Left colon (tissue), 2 donors: Measurements from ENCODE around the gene STIL. TPM values are rescaled to one million over a fixed set of nuclear protein-coding genes. Genes with fewer than 3 reads are reported as not detected.

Experiments
- ATAC-seq: fragments of 200-7000 bp; cut with Tn5 transposase; one replicate; pipeline ENCODE4 v1.9.1; 2020; ENCODE audit warnings: mild to moderate bottlenecking, moderate library complexity
- DNase-seq, 2 donors: peaks; one replicate each; pipeline ENCODE4 v3.0.0-alpha.2; 2020
- intact Hi-C, 2 donors: fragments of 100-400 bp; cut with DNase I in 1 of 2; cut with micrococcal nuclease in 1 of 2; formaldehyde crosslinking; loops; one replicate each; pipeline versions ENCODE4 v1.11.2 to v1.14.0; 2022; cut with DNase I, micrococcal nuclease
- total RNA-seq, 2 donors: library from RNA; stranded (reverse); fragmentation: NEBNext Ultra II Directional; extraction: Animal tissue kit (Norgen Biotek cat#: 25700); gene quantifications; one replicate each; pipeline ENCODE4 v1.2.1, GENCODE V29; 2021
- donor health status: DM: no; HTN: no; CAD: no.
- donor health status: DM: yes; HTN: yes; CAD: no.

STIL gene
- total RNA-seq, 2 donors from 2014 or later, result 4.7 to 10.7 TPM

- intact Hi-C loops, result no loop called here
- DNase-seq (no peak), ATAC-seq (no peak)
These were observed 69.5 kb downstream of the STIL start for GRCh38 chr1:47244339-47244862.

DNA sequence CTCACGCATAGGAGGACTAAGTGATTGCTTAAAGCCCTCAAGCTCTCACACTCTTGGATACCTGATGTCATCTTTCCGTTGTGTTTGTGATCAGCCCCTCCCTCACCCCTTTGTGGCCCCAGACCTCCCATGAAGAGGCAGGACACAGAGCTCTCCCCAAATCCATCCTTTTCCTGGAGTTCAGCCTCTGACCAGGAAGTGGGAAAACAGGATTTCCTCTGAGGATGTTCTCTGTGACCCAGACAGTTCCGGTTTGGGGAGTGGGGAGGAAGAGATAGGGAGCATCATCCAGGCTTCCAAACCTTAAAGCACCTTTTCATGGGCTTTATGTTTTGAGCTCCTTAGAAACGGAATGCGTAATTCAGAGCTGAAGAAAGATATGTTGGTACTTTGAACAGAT is 70.0 kb downstream of the STIL start:
- intact Hi-C loops, result no loop called here
- ATAC-seq (no peak), DNase-seq (no peak)

DNA sequence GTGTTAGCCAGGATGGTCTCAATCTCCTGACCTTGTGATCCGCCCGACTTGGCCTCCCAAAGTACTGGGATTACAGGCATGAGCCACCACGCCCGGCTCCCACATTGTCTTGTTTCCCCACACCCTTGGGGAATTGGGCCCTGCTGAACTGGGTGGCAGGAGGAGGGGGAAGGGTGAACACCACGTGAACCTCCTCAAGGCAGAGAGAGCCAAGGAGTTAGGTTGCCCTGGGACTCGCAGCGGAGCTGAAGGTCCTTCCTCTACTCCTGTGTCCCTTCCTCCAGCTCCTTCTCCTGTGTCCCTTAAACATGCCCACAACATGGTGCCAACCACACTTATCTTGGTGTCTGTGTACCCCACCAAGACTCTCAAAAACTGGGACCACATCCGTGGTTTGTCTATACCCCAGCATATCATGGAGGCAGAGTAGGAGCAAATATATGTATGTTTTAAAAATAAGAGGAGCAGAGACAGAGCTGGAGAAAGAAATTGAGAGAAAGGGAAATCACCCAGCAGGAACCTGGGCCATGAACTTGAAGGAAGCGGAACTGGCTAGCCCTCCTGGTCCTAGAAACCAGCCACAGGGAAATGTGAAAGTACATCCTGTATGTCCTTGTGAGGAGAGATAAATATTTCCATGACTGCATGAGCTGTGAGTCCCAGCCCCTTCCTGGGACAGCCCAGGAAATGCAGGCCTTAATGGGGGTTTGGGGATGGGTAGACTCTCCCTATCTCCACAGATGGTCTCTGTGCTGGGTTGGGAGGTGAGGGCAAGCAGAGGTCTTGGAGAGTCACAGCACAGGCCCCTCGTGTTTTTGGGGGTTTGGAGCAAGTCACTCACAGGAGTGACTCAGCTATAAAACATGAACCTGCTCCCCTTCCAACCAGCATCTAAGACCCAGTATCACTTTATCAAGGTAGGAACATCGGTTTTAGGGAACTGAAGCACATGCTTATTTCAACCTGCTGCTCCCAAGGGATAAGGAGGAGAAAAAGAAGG is 72.5 kb downstream of the STIL start:
- ATAC-seq (no peak), DNase-seq (no peak)
- intact Hi-C loops, result no loop called here

DNA sequence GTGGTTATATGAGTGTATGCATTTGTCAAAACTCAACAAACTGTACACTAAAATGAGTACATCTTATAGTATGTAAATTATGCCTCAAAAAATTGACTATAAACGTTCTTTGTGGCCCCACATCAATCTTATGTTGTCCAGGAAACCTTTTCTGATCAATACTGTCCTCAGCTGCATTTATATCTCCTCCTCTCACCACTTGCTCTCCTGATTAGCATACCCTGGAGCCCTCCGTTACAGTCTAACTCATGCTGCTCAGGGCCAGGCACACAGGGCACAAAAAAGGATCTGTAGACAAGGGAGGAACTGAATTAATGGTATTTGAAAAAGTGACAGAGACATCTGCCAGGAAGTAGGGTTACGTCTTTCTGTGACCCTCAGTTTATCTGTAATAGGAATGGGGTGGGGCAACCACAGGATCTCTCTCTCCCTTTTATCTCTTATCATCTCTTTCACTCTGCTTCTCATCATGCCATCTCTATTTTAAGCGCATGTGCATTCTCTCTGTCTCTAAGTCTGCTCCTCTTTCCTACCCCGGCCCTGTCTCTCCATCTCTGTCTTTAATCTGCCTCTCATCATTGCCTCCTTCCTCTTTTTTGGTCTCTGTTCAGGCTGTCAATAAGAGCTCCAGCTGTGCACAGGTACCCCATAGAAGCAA is 74.9 kb downstream of the STIL start:
- ATAC-seq (no peak), DNase-seq (no peak)
- intact Hi-C loops, result no loop called here

GRCh38 chr1:47235806-47236205 is 78.1 kb downstream of the STIL start:
- intact Hi-C loops, result no loop called here
- DNase-seq, result no peak
- no peak for ATAC-seq

GRCh38 chr1:47235241-47235681 is 78.7 kb downstream of the STIL start:
- intact Hi-C loops, result no loop called here
- ATAC-seq (no peak), DNase-seq (peak in 1 of 2 donors; percentile 15)

DNA sequence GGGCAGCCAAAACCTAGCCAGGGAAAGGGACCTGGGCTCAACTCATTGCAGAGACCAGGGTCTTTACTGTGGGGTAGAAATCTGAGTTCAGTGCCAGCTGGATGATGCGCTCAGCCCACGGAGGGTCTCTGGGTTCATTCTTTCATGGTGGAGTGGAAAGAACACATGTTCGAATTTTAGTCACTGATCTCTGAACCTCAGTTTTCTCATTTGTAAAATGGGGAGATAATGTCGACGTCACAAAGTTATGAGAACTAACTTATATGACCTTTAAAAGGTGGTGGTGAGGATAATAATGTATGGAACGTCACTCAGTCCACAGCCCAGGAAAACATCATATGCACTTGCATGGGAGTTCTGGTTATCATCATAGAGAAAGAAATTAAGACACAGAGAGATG is 80.8 kb downstream of the STIL start:
- ATAC-seq, result no peak
- intact Hi-C loops, result no loop called here
- no peak for DNase-seq

DNA sequence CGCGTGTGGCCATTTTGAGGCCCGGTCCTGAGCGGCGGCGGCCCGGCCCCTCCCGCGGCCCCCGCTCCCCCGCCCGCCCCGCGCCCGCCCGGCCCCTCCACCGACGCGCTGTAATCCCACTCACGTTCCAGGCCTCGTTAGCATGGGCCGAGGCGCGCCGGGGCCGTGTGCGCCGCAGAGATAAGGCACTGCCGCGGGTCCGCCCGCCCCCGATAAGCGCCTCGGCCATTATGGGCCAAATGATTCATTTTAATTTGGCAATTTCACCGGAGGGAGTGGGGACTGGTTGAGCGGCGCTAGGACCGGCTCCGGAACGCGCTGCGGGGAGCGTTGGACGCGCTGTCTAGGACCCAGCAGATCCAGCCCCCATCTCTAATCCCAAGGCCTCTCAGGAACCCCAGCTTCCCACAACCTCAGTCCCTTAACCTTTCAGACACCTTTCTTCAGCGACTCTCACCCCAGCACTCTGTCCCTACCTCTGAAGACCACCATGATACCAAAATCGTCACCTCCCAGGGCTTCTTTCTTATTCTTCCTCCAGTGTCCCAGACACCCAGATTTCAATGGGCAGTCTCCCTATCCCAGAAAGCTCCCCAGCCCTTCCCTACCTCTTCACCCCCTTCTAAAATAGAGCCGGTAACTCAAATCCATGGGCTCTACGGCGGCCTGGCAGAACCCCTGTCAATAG is 81.6 kb downstream of the STIL start, which contains the start of gene TAL1:
Gene TAL1 (minus strand): TSS at position 39 of the 688 bp plus-strand sequence. CDS start 6,337 bp downstream, outside the sequence.
- DNase-seq (no peak), ATAC-seq (peak; percentile 33)
- intact Hi-C loops, result no loop called here

DNA sequence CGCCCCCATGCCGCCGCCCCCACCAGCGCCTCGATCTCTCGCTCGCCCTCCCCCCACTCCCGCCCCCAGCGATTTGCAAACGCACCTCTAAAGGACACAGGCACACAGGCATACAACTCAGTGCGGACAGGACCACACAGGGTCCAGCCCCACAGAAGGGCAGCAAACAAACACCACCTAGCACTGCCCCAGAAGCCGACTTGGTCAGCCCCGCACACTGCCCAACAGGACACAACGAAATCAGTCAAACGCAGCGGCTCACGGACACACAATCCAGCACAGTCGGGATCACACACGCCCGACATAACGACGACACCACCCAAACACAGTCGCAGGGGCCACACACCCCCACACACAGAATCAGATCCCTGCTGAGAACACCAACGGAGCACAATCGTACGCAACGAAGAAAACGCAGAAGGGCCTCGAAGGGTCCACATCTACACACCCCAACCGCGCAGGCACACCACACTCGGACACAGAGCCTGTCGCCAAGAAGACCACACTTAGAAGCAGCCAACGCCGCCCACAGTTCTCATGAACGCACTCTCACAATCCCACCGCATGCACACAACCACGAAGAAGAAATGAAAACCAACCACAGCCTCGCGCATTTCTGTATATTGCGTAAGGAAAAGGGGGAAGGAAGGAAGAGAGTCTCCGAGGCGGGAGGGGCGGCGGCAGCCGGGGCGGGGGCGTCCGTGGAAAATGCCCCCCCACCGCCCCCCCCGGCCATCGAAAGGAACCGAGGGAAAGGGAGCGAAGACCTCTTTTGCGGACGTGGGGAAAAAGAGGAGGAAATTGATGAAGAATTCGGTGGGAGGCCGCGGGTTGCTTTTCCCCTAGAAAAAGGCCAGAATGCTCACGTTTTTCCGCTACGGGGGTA is 82.4 kb downstream of the STIL start:
- DNase-seq (peak in 1 of 2 donors; percentile 22), ATAC-seq (peak; percentile 52)
- intact Hi-C loops, result no loop called here

GRCh38 chr1:47230692-47231300 is 83.2 kb downstream of the STIL start:
- ATAC-seq, result peak; percentile 50
- intact Hi-C loops, result no loop called here
- DNase-seq, result peak in 1 of 2 donors; percentile 14

- no peak for DNase-seq
- ATAC-seq, result no peak
- intact Hi-C loops, result no loop called here
These were observed 83.9 kb downstream of the STIL start for GRCh38 chr1:47229886-47230691.

- intact Hi-C loops, result no loop called here
- ATAC-seq (no peak), DNase-seq (no peak)
These were observed 84.7 kb downstream of the STIL start for GRCh38 chr1:47229031-47229885.

- DNase-seq, result no peak
- ATAC-seq, result no peak
- intact Hi-C loops, result no loop called here
These were observed 85.3 kb downstream of the STIL start for GRCh38 chr1:47228644-47229030.

DNA sequence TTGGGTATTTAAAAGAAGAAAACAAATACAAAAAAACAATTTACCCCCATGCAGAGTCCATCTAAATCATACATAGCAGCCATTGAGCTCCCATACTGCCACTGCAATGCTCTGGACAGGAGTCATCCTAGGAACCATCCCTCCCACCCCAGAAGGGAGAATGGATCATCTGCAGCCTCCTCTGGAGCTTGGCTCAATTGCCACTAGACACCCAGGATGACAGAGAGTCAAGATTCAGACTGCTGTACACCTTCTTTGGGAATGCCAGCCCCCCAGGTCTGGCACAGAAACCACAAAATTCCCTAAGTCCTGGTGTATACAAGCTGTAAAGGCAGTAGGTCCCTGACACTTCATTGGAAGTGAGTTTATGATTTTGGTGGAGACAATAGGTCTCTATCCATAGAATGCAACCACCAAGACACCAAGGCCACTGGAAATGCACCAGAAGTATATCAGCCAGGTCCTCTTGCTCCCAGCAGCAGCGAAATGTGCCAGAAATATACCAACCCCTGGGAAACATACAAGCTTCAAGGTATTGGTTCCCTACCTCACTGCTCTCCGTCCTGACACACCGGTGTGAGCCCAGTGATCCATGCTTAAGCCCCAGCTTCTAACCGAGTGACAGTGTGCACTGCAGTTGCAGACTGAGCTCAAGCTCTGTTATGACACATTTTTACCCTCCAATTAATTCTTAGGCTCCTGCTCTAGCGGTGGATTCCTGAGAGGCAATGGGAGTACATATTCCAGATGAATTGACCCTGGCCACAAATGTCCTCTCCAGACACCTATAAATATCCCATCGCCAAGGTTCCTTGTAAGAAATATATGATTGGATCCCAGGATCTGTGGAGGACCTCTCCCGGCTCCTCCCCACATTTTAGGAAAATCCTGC is 86.4 kb downstream of the STIL start:
- intact Hi-C loops, result no loop called here
- no peak for ATAC-seq
- DNase-seq, result no peak

GRCh38 chr1:47226839-47227215 is 87.1 kb downstream of the STIL start:
- intact Hi-C loops, result no loop called here
- DNase-seq (no peak), ATAC-seq (no peak)
